IgD-negative memory B cell (primary cell): Measurements from ENCODE around the gene SRPK3. TPM values are rescaled to one million over a fixed set of nuclear protein-coding genes. Genes with fewer than 3 reads are reported as not detected.
A peak's percentile ranks its signal among the peaks of the same experiment; 100 is the strongest.

Source experiments
- H3K27ac Mint-ChIP-seq, 3 donors: one replicate each; pipeline ENCODE4 v1.8.0; 2020 to 2022; ENCODE audit warnings: mild to moderate bottlenecking in 3 of 3, mixed read lengths in 3 of 3, moderate library complexity in 1 of 3
- H3K27me3 Mint-ChIP-seq: one replicate; pipeline ENCODE4 v1.8.0; 2021; ENCODE audit warnings: mixed read lengths
- H3K36me3 Mint-ChIP-seq: one replicate; pipeline ENCODE4 v1.8.0; 2020; ENCODE audit warnings: mild to moderate bottlenecking, mixed read lengths
- H3K4me1 Mint-ChIP-seq, 3 donors: one replicate each; pipeline ENCODE4 v1.8.0; 2020 to 2022; ENCODE audit warnings: mixed read lengths in 3 of 3, mild to moderate bottlenecking in 1 of 3
- H3K4me3 Mint-ChIP-seq, 4 donors: one replicate each; pipeline ENCODE4 v1.8.0; 2020 to 2022; ENCODE audit warnings: mild to moderate bottlenecking in 4 of 4, mixed read lengths in 4 of 4, moderate library complexity in 3 of 4
- H3K9me3 Mint-ChIP-seq, 3 donors: one replicate each; pipeline ENCODE4 v1.8.0; 2020 to 2021; ENCODE audit warnings: mixed read lengths in 3 of 3, mild to moderate bottlenecking in 1 of 3
- polyA plus RNA-seq: library from polyadenylated mRNA; unstranded; fragments of 300-500 nt; fragmentation: Illumina TruSeq; gene quantifications from one replicate; pipeline ENCODE4 v1.2.3, GENCODE V29; 2021

The SRPK3 gene
- polyA plus RNA-seq, 1 donor from 2014 or later: not detected

- H3K27me3 Mint-ChIP-seq: no peaks in the 10 kb centered on the region
- H3K36me3 Mint-ChIP-seq: no peaks in the 10 kb centered on the region
- no peak overlapping the region for H3K27ac Mint-ChIP-seq
- peaks cover 0 to 6% (median 2%) of the 10 kb centered on the region in 3 donors for H3K4me1 Mint-ChIP-seq
- no peaks in the 10 kb centered on the region for H3K9me3 Mint-ChIP-seq
- no peak overlapping the region for H3K4me3 Mint-ChIP-seq
Measured at GRCh38 chrX:153800177-153800722, 19.4 kb downstream of the SRPK3 start.

- H3K9me3 Mint-ChIP-seq: no peaks in the 10 kb centered on the region
- H3K4me3 Mint-ChIP-seq: no peak overlapping the region
- H3K36me3 Mint-ChIP-seq: no peaks in the 10 kb centered on the region
- H3K27me3 Mint-ChIP-seq: no peaks in the 10 kb centered on the region
- H3K4me1 Mint-ChIP-seq: peaks cover 0 to 6% (median 2%) of the 10 kb centered on the region in 3 donors
- H3K27ac Mint-ChIP-seq: no peak overlapping the region
Measured at GRCh38 chrX:153800746-153801145, 19.9 kb downstream of the SRPK3 start.

GRCh38 chrX:153801669-153802068, 20.8 kb downstream of the SRPK3 start:
- no peaks in the 10 kb centered on the region for H3K36me3 Mint-ChIP-seq
- no peak overlapping the region for H3K27ac Mint-ChIP-seq
- no peaks in the 10 kb centered on the region for H3K9me3 Mint-ChIP-seq
- no peak overlapping the region for H3K4me3 Mint-ChIP-seq
- H3K27me3 Mint-ChIP-seq: no peaks in the 10 kb centered on the region
- no peaks in the 10 kb centered on the region for H3K4me1 Mint-ChIP-seq

GRCh38 chrX:153802513-153803045, 21.7 kb downstream of the SRPK3 start:
- no peak overlapping the region for H3K4me3 Mint-ChIP-seq
- H3K27ac Mint-ChIP-seq: no peak overlapping the region

GRCh38 chrX:153803211-153804099, 22.6 kb downstream of the SRPK3 start:
- peaks cover 2% of the 10 kb centered on the region for H3K27me3 Mint-ChIP-seq
- H3K4me1 Mint-ChIP-seq: no peaks in the 10 kb centered on the region
- H3K4me3 Mint-ChIP-seq: no peak overlapping the region
- no peaks in the 10 kb centered on the region for H3K9me3 Mint-ChIP-seq
- H3K36me3 Mint-ChIP-seq: no peaks in the 10 kb centered on the region
- no peak overlapping the region for H3K27ac Mint-ChIP-seq

More at GRCh38 chrX:153802513-153803045, 21.7 kb downstream of the SRPK3 start:
- Mint-ChIP-seq H3K9me3 (no peaks in the 10 kb centered on the region), H3K36me3 (no peaks in the 10 kb centered on the region), H3K27me3 (no peaks in the 10 kb centered on the region), H3K4me1 (no peaks in the 10 kb centered on the region)

GRCh38 chrX:153804100-153804595, 23.3 kb downstream of the SRPK3 start:
- Mint-ChIP-seq H3K36me3 (no peaks in the 10 kb centered on the region), H3K27ac (no peak overlapping the region), H3K9me3 (no peaks in the 10 kb centered on the region), H3K27me3 (peaks cover 2% of the 10 kb centered on the region), H3K4me3 (no peak overlapping the region), H3K4me1 (no peaks in the 10 kb centered on the region)

- no peaks in the 10 kb centered on the region for H3K36me3 Mint-ChIP-seq
- no peak overlapping the region for H3K4me3 Mint-ChIP-seq
- H3K9me3 Mint-ChIP-seq: no peaks in the 10 kb centered on the region
- no peaks in the 10 kb centered on the region for H3K4me1 Mint-ChIP-seq
- H3K27ac Mint-ChIP-seq: no peak overlapping the region
- peaks cover 2% of the 10 kb centered on the region for H3K27me3 Mint-ChIP-seq
Measured at GRCh38 chrX:153804621-153805020, 23.8 kb downstream of the SRPK3 start.

- Mint-ChIP-seq H3K4me1 (no peaks in the 10 kb centered on the region), H3K27ac (no peak overlapping the region), H3K36me3 (no peaks in the 10 kb centered on the region), H3K4me3 (peak overlapping the region in 1 of 4 donors; percentile 47), H3K9me3 (no peaks in the 10 kb centered on the region), H3K27me3 (peaks cover 4% of the 10 kb centered on the region)
Measured at GRCh38 chrX:153805436-153805835, 24.6 kb downstream of the SRPK3 start.

- no peaks in the 10 kb centered on the region for H3K4me1 Mint-ChIP-seq
- no peak overlapping the region for H3K4me3 Mint-ChIP-seq
- no peaks in the 10 kb centered on the region for H3K36me3 Mint-ChIP-seq
- H3K9me3 Mint-ChIP-seq: no peaks in the 10 kb centered on the region
- no peak overlapping the region for H3K27ac Mint-ChIP-seq
- H3K27me3 Mint-ChIP-seq: peaks cover 7% of the 10 kb centered on the region
Measured at GRCh38 chrX:153806999-153807575, 26.2 kb downstream of the SRPK3 start.

GRCh38 chrX:153807976-153808375, 27.1 kb downstream of the SRPK3 start:
- Mint-ChIP-seq H3K9me3 (no peaks in the 10 kb centered on the region), H3K4me1 (no peaks in the 10 kb centered on the region), H3K27ac (no peak overlapping the region), H3K4me3 (no peak overlapping the region), H3K27me3 (peaks cover 12% of the 10 kb centered on the region), H3K36me3 (peaks cover under 1% of the 10 kb centered on the region)

- no peaks in the 10 kb centered on the region for H3K9me3 Mint-ChIP-seq
- H3K27ac Mint-ChIP-seq: no peak overlapping the region
Measured at GRCh38 chrX:153812220-153812619, 31.4 kb downstream of the SRPK3 start.

GRCh38 chrX:153813161-153813560, 32.3 kb downstream of the SRPK3 start:
- H3K4me3 Mint-ChIP-seq: no peak overlapping the region
- no peaks in the 10 kb centered on the region for H3K9me3 Mint-ChIP-seq
- peaks cover 3% of the 10 kb centered on the region for H3K36me3 Mint-ChIP-seq
- H3K27me3 Mint-ChIP-seq: peaks cover 35% of the 10 kb centered on the region
- no peak overlapping the region for H3K27ac Mint-ChIP-seq
- peaks cover 0 to 7% (median 3%) of the 10 kb centered on the region in 3 donors for H3K4me1 Mint-ChIP-seq

More at GRCh38 chrX:153812220-153812619, 31.4 kb downstream of the SRPK3 start:
- Mint-ChIP-seq H3K4me3 (no peak overlapping the region), H3K36me3 (peaks cover 3% of the 10 kb centered on the region), H3K27me3 (peaks cover 29% of the 10 kb centered on the region), H3K4me1 (peaks cover 0 to 7% (median 3%) of the 10 kb centered on the region in 3 donors)

- H3K4me3 Mint-ChIP-seq: peak overlapping the region in 1 of 4 donors; percentile 23
- H3K27me3 Mint-ChIP-seq: peaks cover 43% of the 10 kb centered on the region
- H3K27ac Mint-ChIP-seq: no peak overlapping the region
- peaks cover 3% of the 10 kb centered on the region for H3K36me3 Mint-ChIP-seq
- no peaks in the 10 kb centered on the region for H3K9me3 Mint-ChIP-seq
- peaks cover 0 to 7% (median 3%) of the 10 kb centered on the region in 3 donors for H3K4me1 Mint-ChIP-seq
Measured at GRCh38 chrX:153814591-153815315, 33.9 kb downstream of the SRPK3 start.

GRCh38 chrX:153816831-153817690, 36.2 kb downstream of the SRPK3 start:
- Mint-ChIP-seq H3K27me3 (peaks cover 48% of the 10 kb centered on the region), H3K4me3 (no peak overlapping the region), H3K36me3 (peaks cover 4% of the 10 kb centered on the region), H3K4me1 (peaks cover 0 to 11% (median 3%) of the 10 kb centered on the region in 3 donors), H3K27ac (peak overlapping the region in 2 of 3 donors; percentile 54 to 88), H3K9me3 (no peaks in the 10 kb centered on the region)
